HepG2 (cell line): ENCODE data around the gene ALOX15. TPM values are rescaled to one million over a fixed set of nuclear protein-coding genes. Genes with fewer than 3 reads are reported as not detected.

ENCODE experiments used
- ATAC-seq: fragments of 200-7000 bp; cut with Tn5 transposase; 3 replicates; pipeline ENCODE4 v1.9.1; 2020; ENCODE audit warnings: mild to moderate bottlenecking, moderate library complexity
- BruUV-seq: library from RNA; stranded (reverse); fragments of 400-500 nt; replicated peaks from 2 replicates; lab custom pipeline; 2021; lab: Mats Ljungman, UMichigan
- CTCF ChIA-PET: fragments of 300-600 bp; formaldehyde crosslinking; extraction: SDS; loops from one replicate; lab custom pipeline; 2021; ENCODE audit warnings: low total read pairs, inconsistent platforms, low intra/inter-chr PET ratio; lab: Yijun Ruan, JAX
- POLR2A ChIA-PET: fragments of 350-600 bp; sonication (Branson Sonifier 250); formaldehyde crosslinking; loops from one replicate; lab custom pipeline; 2020; ENCODE audit warnings: antibody characterized with exemption, inconsistent platforms; lab: Yijun Ruan, JAX
- DNase-seq: peaks from one replicate; pipeline ENCODE4 v3.0.0-alpha.2; 2015; ENCODE audit warnings: low spot score
- FAIRE-seq: peaks from 3 replicates; lab custom pipeline; 2011; peaks lifted over from hg19 to GRCh38; lab: Jason Lieb, UNC
- H2AFZ ChIP-seq: one replicate; pipeline ENCODE4 v1.6.1; 2011; ENCODE audit warnings: low read length, inconsistent platforms
- H3K27ac ChIP-seq: fragments of 300-600 bp; 3 replicates; pipeline ENCODE4 v1.8.0; 2011; ENCODE audit warnings: mixed run types, mild to moderate bottlenecking, mixed read lengths, low read length, inconsistent platforms; ENCODE audit not compliant: insufficient read depth; ENCODE audit errors: extremely low read length
- H3K27me3 ChIP-seq, 2 experiments: fragments of 200-600 bp in 1 of 2; 2 replicates in 1 of 2; 3 replicates in 1 of 2; pipeline versions ENCODE4 v1.6.0 to v1.8.0; 2011; ENCODE audit warnings: low read length in 2 of 2, mild to moderate bottlenecking in 2 of 2, moderate library complexity in 2 of 2, inconsistent platforms in 1 of 2; ENCODE audit not compliant: insufficient read depth in 2 of 2, control insufficient read depth in 1 of 2
- H3K36me3 ChIP-seq, 2 experiments: fragments of 200-600 bp in 1 of 2; replicated peaks in 1 of 2; 2 replicates in 1 of 2; 3 replicates in 1 of 2; pipeline versions ENCODE4 v1.5.1 to v1.8.0; 2011; ENCODE audit warnings: low read length in 2 of 2, inconsistent platforms in 1 of 2; ENCODE audit not compliant: insufficient read depth in 2 of 2, control insufficient read depth in 1 of 2
- H3K4me1 ChIP-seq: 2 replicates; pipeline ENCODE4 v1.5.1; 2012; ENCODE audit warnings: low read length, inconsistent platforms; ENCODE audit not compliant: insufficient read depth
- H3K4me2 ChIP-seq: 2 replicates; pipeline ENCODE4 v1.6.0; 2011; ENCODE audit warnings: low read depth, low read length, inconsistent platforms
- H3K4me3 ChIP-seq, 3 experiments: fragments of 200-600 bp in 1 of 3; sonication (generic), shearing (Covaris generic) in 1 of 3; replicated peaks in 1 of 3; 2 replicates each; pipeline ENCODE4 v1.5.1; 2011 to 2016; ENCODE audit warnings: low read length in 3 of 3, inconsistent platforms in 2 of 3, low read depth in 2 of 3, mild to moderate bottlenecking in 2 of 3, control low read depth in 1 of 3, mixed read lengths in 1 of 3; ENCODE audit not compliant: insufficient read depth in 1 of 3
- H3K79me2 ChIP-seq: one replicate; pipeline ENCODE4 v1.6.1; 2011; ENCODE audit warnings: low read length, inconsistent platforms; ENCODE audit not compliant: insufficient read depth
- H3K9ac ChIP-seq: 2 replicates; pipeline ENCODE4 v1.6.0; 2011; ENCODE audit warnings: mild to moderate bottlenecking, low read depth, low read length, inconsistent platforms; ENCODE audit not compliant: insufficient read depth
- H3K9me3 ChIP-seq: 2 replicates; pipeline ENCODE4 v1.5.1; 2012; ENCODE audit warnings: mild to moderate bottlenecking, low read length
- H4K20me1 ChIP-seq: 2 replicates; pipeline ENCODE4 v1.6.0; 2011; ENCODE audit warnings: inconsistent platforms, mild to moderate bottlenecking, low read length, moderate library complexity; ENCODE audit not compliant: insufficient read depth
- ATF2 ChIP-seq: sonication (generic); formaldehyde crosslinking; IDR thresholded peaks from 2 replicates; pipeline ENCODE4 v1.4.0; 2020; ENCODE audit warnings: missing genetic modification reagents
- JUN ChIP-seq: sonication (generic); formaldehyde crosslinking; IDR thresholded peaks from 2 replicates; pipeline ENCODE4 v1.4.0; 2020; ENCODE audit warnings: mild to moderate bottlenecking, missing genetic modification reagents
- PRDM15 ChIP-seq: sonication (generic); formaldehyde crosslinking; IDR thresholded peaks from 2 replicates; pipeline ENCODE4 v1.4.0; 2020; ENCODE audit warnings: missing genetic modification reagents
- TBP ChIP-seq: sonication (generic); formaldehyde crosslinking; IDR thresholded peaks from 2 replicates; pipeline ENCODE4 v1.5.0; 2020; ENCODE audit warnings: missing genetic modification reagents
- TRIM24 ChIP-seq: sonication (generic); formaldehyde crosslinking; IDR thresholded peaks from 2 replicates; pipeline ENCODE4 v1.8.0; 2022; ENCODE audit warnings: mild to moderate bottlenecking, missing genetic modification reagents
- XBP1 ChIP-seq: sonication (generic); formaldehyde crosslinking; IDR thresholded peaks from 2 replicates; pipeline ENCODE4 v1.5.0; 2020; ENCODE audit warnings: missing genetic modification reagents
- XRCC5 ChIP-seq: fragments of 200-400 bp; formaldehyde crosslinking; optimal IDR thresholded peaks from 2 replicates; pipeline ENCODE3; 2017; ENCODE audit warnings: mild to moderate bottlenecking, low read length
- ZBTB37 ChIP-seq: sonication (generic); formaldehyde crosslinking; IDR thresholded peaks from 2 replicates; pipeline ENCODE4 v1.4.0; 2020; ENCODE audit warnings: mild to moderate bottlenecking, missing genetic modification reagents
- ZBTB46 ChIP-seq: sonication (generic); formaldehyde crosslinking; IDR thresholded peaks from 2 replicates; pipeline ENCODE4 v1.4.0; 2020; ENCODE audit warnings: mild to moderate bottlenecking, missing genetic modification reagents, borderline replicate concordance
- ZEB1 ChIP-seq: IDR thresholded peaks from 2 replicates; pipeline ENCODE4 v1.6.1; 2012; ENCODE audit warnings: mild to moderate bottlenecking, low read depth, inconsistent platforms; ENCODE audit not compliant: insufficient replicate concordance
- ZFY ChIP-seq: sonication (generic); formaldehyde crosslinking; IDR thresholded peaks from 2 replicates; pipeline ENCODE4 v1.4.0; 2020; ENCODE audit warnings: missing genetic modification reagents
- ZNF44 ChIP-seq: sonication (generic); formaldehyde crosslinking; IDR thresholded peaks from 2 replicates; pipeline ENCODE4 v1.5.1; 2020; ENCODE audit warnings: mild to moderate bottlenecking, missing genetic modification reagents
- ZNF784 ChIP-seq: sonication (generic); formaldehyde crosslinking; IDR thresholded peaks from 2 replicates; pipeline ENCODE4 v1.5.1; 2020; ENCODE audit warnings: missing genetic modification reagents, mild to moderate bottlenecking, borderline replicate concordance
- WGBS: methylation state at CpG from one replicate; pipeline ENCODE4 v1.1.6; 2017; ENCODE audit warnings: low lambda C conversion rate; 5-methylcytosine and 5-hydroxymethylcytosine counted together
- in situ Hi-C: cut with HindIII; loops from 2 replicates; pipeline ENCODE4 v1.10.0; 2017; ENCODE audit warnings: low pct_unique_long_range_greater_than_20kb; ENCODE audit not compliant: extremely low pct_ligation_motif_present
- intact Hi-C: fragments of 100-400 bp; cut with micrococcal nuclease; formaldehyde crosslinking; loops from one replicate; pipeline ENCODE4 v1.10.0; 2022; ENCODE audit not compliant: unreplicated experiment
- polyA plus RNA-seq, 8 experiments: library from polyadenylated mRNA; depleted of rRNA in 3 of 8; stranded (reverse) in 7 of 8; unstranded in 1 of 8; fragments of >200 nt; fragmentation: Illumina TruSeq in 4 of 8; extraction: Trizol in 4 of 8; gene quantifications; 2 replicates each; pipeline versions ENCODE4 v1.2.1 to v1.2.3, GENCODE V29; 2011 to 2016; ENCODE audit warnings: low read depth in 4 of 8, missing spikeins in 1 of 8, mixed read lengths in 1 of 8; ENCODE audit not compliant: insufficient read depth in 1 of 8
- total RNA-seq, 5 experiments: library from RNA; depleted of rRNA; stranded (reverse); fragments of >200 nt; fragmentation: Illumina TruSeq; extraction: Trizol; gene quantifications; 2 replicates each; pipeline ENCODE4 v1.2.3, GENCODE V29; 2016; ENCODE audit warnings: low read depth in 1 of 5

ALOX15 gene
- total and polyA plus RNA-seq, 2 of the 13 experiments (the other 11 are each of a cell fraction or from before 2014, with no cell fraction given) = 0.04 TPM; not detected in 1

DNA sequence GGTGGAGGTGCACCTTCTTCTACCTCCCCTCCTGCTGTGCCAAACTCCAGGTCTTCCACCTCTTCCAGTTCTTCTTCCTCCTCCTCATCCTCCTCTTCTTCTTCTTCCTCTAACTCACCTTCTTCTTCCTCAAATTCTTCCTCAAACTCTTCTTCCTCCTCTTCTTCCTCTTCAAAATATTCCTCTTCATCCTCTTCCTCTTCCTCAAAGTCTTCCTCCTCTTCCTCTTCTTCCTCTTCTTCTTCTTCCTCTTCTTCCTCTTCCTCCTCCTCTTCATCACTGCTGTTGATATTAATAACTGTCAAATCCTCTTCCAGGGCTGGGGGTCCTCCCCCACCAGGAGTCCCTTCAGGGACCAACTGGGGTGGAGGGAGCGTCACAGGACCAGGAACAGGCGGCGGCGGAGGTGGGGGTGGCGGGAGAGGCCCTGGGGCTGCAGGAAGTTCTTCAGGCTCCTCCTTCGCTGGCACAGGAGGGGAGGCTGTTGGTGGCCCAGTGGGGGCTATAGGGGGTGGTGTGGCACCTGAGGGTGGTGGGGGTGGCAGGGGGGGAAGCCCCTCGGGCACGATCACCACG, 30.7 kb upstream of the ALOX15 start:
- ChIA-PET CTCF (no interaction called here), POLR2A (no interaction called here)
- Histone ChIP-seq H3K27me3 (no peaks in the 10 kb centered on the region), H3K4me2 (no peak overlapping the region), H4K20me1 (no peaks in the 10 kb centered on the region), H3K9me3 (no peaks in the 10 kb centered on the region), H3K9ac (no peak overlapping the region), H3K79me2 (no peaks in the 10 kb centered on the region), H3K4me3 (no peak overlapping the region), H3K27ac (no peak overlapping the region), H3K36me3 (peaks cover 48 to 60% of the 10 kb centered on the region in 2 experiments; a peak in 4 of 5 replicates), H3K4me1 (no peaks in the 10 kb centered on the region), H2AFZ (no peak overlapping the region)
- DNase-seq (no peak), FAIRE-seq (no peak), ATAC-seq (no peak)
- 97% methylated on average over 9 of the region's 9 CpGs for WGBS
- intact Hi-C loops (no loop called here), in situ Hi-C loops (no loop called here)
- BruUV-seq = no TSS peak
- no peak for TF ChIP-seq ZNF44 (CRISPR knock-in tag)
- no peak for TF ChIP-seq JUN
- TF ChIP-seq ZNF784 (CRISPR knock-in tag) = no peak
- no peak for TF ChIP-seq ZEB1
- no peak for TF ChIP-seq ZBTB37 (CRISPR knock-in tag)
- TF ChIP-seq TBP = no peak
- TF ChIP-seq PRDM15 (CRISPR knock-in tag) = no peak
- TF ChIP-seq XBP1 (CRISPR knock-in tag) = no peak
- TF ChIP-seq XRCC5 = no peak
- no peak for TF ChIP-seq ZBTB46 (CRISPR knock-in tag)
- no peak for TF ChIP-seq ATF2 (CRISPR knock-in tag)
- no peak for TF ChIP-seq TRIM24 (CRISPR knock-in tag)
- no peak for TF ChIP-seq ZFY (CRISPR knock-in tag)
